NB4 (cell line): Measurements from ENCODE around the gene NFX1.
"Not testable (repeated sequence)": the region's sequence is repeated elsewhere in the genome, so short reads cannot be mapped to it uniquely, and the experiment has no call there.

Source experiments
- CTCF ChIP-seq: IDR thresholded peaks from one replicate; pipeline ENCODE4 v1.5.1; 2012; ENCODE audit warnings: low read depth, low read length
- MAX ChIP-seq: IDR thresholded peaks from 2 replicates; pipeline ENCODE4 v1.6.1; 2011; ENCODE audit warnings: low read depth, low read length
- MYC ChIP-seq: IDR thresholded peaks from 2 replicates; pipeline ENCODE4 v1.6.1; 2011; ENCODE audit warnings: low read depth, low read length
- POLR2A ChIP-seq: IDR thresholded peaks from 2 replicates; pipeline ENCODE4 v1.6.1; 2011; ENCODE audit warnings: mild to moderate bottlenecking; ENCODE audit not compliant: insufficient read length; ENCODE audit errors: extremely low read depth

GRCh38 chr9:33383396-33383795, 93.1 kb downstream of the NFX1 start:
- TF ChIP-seq MYC, CTCF, MAX, POLR2A: not testable (repeated sequence)
